GM12892 (cell line): ENCODE results near the gene PPP6R3.

Source experiments
- POLR2A ChIP-seq: IDR thresholded peaks from 2 replicates; pipeline ENCODE4 v1.6.1; 2011; ENCODE audit warnings: low read depth, low read length, control low read depth
- POLR2AphosphoS5 ChIP-seq: IDR thresholded peaks from 2 replicates; pipeline ENCODE4 v1.6.1; 2011; ENCODE audit warnings: low read depth, low read length, control low read depth
- TAF1 ChIP-seq: IDR thresholded peaks from 2 replicates; pipeline ENCODE4 v1.6.1; 2011; ENCODE audit warnings: low read depth, mild to moderate bottlenecking, control low read depth, low read length, borderline replicate concordance

GRCh38 chr11:68610452-68611116, 150.0 kb downstream of the PPP6R3 start:
- TF ChIP-seq POLR2A (no peak), POLR2AphosphoS5 (no peak), TAF1 (no peak)
